ENCODE measurements around the gene DNAH3. TPM values are rescaled to one million over a fixed set of nuclear protein-coding genes. Genes with fewer than 3 reads are reported as not detected.
"Not testable (repeated sequence)": the region's sequence is repeated elsewhere in the genome, so short reads cannot be mapped to it uniquely, and the experiment has no call there.

The DNAH3 gene
- total and polyA plus RNA-seq, 2 of the 8 experiments (the other 6 are each of a cell fraction or from before 2014, with no cell fraction given): 0.57 to 0.71 TPM

DNA sequence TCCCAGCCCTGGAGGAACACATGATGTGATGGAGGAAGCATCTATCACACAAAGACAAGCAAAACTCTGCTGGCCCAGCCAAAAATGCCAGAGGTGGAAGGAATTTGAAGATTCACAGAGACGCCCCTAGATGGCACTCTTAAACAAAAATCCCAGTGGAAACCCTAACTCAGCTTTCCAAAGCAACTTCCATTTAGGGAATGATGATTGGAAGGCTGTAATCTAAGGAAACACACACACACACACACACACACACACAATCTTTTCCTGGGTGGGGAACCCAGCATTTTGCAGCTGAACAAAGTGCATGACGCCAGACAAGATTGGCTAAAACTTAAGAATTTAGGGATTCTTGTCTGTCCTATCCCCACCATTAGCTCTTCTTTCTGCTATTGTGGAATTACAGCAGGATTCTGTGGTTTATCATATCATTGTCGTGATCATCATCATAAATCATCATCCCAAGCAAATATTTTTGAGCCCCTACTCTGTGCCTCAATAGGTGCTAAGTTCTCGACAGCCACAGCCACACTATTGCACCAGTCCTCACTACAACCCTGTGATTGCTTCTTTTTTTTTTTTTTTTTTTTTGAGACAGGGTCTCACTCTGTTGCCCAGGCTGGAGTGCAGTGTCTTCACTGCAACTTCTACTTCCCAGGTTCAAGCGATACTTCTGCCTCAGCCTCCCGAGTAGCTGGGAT lies 6.3 kb upstream of the DNAH3 start (continued):
- no peak for TF ChIP-seq CTBP2 (IDR thresholded peaks at IDR 0.05; ENCODE audit: borderline replicate concordance, insufficient read depth, insufficient read length, low read length)

DNA sequence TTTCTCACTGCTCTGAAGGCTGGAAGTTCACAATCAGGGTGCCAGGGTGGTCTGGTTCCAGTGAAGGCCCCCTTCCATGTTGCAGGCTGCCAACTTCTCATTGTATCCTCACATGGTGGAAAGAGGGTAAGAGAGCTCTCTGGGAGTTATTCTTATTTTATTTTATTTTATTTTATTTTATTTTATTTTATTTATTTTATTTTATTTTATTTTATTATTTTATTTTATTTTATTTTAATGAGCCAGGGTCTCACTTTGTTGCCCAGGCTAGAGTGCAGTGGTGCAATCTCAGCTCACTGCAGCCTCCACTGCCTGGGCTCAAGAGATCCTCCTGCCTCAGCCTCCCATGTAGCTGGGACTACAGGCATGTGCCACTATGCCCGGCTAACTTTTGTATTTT lies 5.4 kb upstream of the DNAH3 start:
- POLR2A ChIA-PET (ENCODE audit: partially characterized antibody): interaction anchor here (1.5 kb wide), 1 partner anchor 10 kb away, joined by 5 read pairs; no protein-coding TSS in a partner anchor
- H3K4me2 ChIP-seq (ENCODE audit: insufficient read depth in 1 of 2, low read depth in 2 of 2, low read length in 2 of 2); H2AFZ ChIP-seq (ENCODE audit: low read length); H2BK20ac ChIP-seq (ENCODE audit: low read length); H3K79me1 ChIP-seq (ENCODE audit: low read depth, low read length); FAIRE-seq; H3K4me3 ChIP-seq (ENCODE audit: extremely low read depth in 1 of 4, insufficient read depth in 2 of 4, low read depth in 3 of 4, low read length in 4 of 4); H3K9ac ChIP-seq (replicated peaks in 1 of 4; ENCODE audit: extremely low read depth in 1 of 4, low read depth in 3 of 4, low read length in 3 of 4); H4K20me1 ChIP-seq (replicated peaks in 1 of 2; ENCODE audit: control insufficient read depth in 1 of 2, insufficient read depth in 2 of 2, low read length in 2 of 2); H2BK15ac ChIP-seq (ENCODE audit: low read length); H3K27me3 ChIP-seq (replicated peaks in 1 of 4; ENCODE audit: control insufficient read depth in 3 of 4, extremely low read depth in 1 of 4, insufficient read depth in 3 of 4, low read length in 3 of 4); H3K36me3 ChIP-seq (ENCODE audit: control insufficient read depth in 2 of 4, insufficient read depth in 4 of 4, low read length in 3 of 4); H4K5ac ChIP-seq (ENCODE audit: insufficient read length, low read depth, low read length); H3K23ac ChIP-seq (ENCODE audit: insufficient read length); H3K9me3 ChIP-seq (ENCODE audit: insufficient read depth in 2 of 2, low read depth in 1 of 2, low read length in 1 of 2); H2AK5ac ChIP-seq (ENCODE audit: low read depth, low read length); H2BK120ac ChIP-seq (replicated peaks; ENCODE audit: low read depth, low read length); H2BK12ac ChIP-seq (ENCODE audit: low read depth, low read length); H3K4ac ChIP-seq (replicated peaks; ENCODE audit: insufficient read length, low read depth, low read length); H3K27ac ChIP-seq (ENCODE audit: low read depth, low read length); H4K8ac ChIP-seq (ENCODE audit: extremely low read depth, insufficient read depth, low read length); DNase-seq (ENCODE audit: low read depth in 1 of 2, low spot score in 2 of 2); H4K91ac ChIP-seq (replicated peaks; ENCODE audit: insufficient read length, low read length); H3K56ac ChIP-seq (replicated peaks; ENCODE audit: insufficient read length, low read depth, low read length); H3K14ac ChIP-seq (ENCODE audit: insufficient read length); H3K18ac ChIP-seq (ENCODE audit: extremely low read depth, low read length); H2BK5ac ChIP-seq (ENCODE audit: low read depth, low read length): not testable (repeated sequence)
- Histone ChIP-seq H3K4me1 (replicated peaks in 1 of 4; ENCODE audit: control insufficient read depth in 3 of 4, insufficient read depth in 4 of 4, low read length in 3 of 4) (peaks cover 0 to 10% (median 5%) of the 10 kb centered on the region in 4 experiments; a peak in 4 of 7 replicates), H3K23me2 (ENCODE audit: low read depth, low read length) (peaks cover 12% of the 10 kb centered on the region), H3K79me2 (ENCODE audit: control insufficient read depth in 1 of 2, insufficient read depth in 2 of 2, low read length in 2 of 2) (peaks cover 0 to 16% of the 10 kb centered on the region in 2 experiments; a peak in 2 of 4 replicates)
- CTCF ChIA-PET (ENCODE audit: partially characterized antibody): interaction anchor here (0.6 to 5.8 kb wide), 5 partner anchors 21 to 1205 kb away, joined by 3 to 42 read pairs (median 4); no protein-coding TSS in a partner anchor
- whole genome bisulfite sequencing, 2 experiments (ENCODE audit: extremely low coverage in 1 of 2, insufficient coverage in 1 of 2, insufficient read length in 1 of 2, insufficient replicate concordance in 2 of 2, low coverage in 1 of 2, low lambda C conversion rate in 2 of 2, missing lambda C conversion rate in 1 of 2): 92% methylated on average over 1 of the region's 1 CpG; no CpG with 5 or more reads in 1 of the 2 experiments

Data from H1 (cell line).